ENCODE measurements around the gene ZFP69.

GRCh38 chr1:40435471-40435870 is 41.6 kb upstream of the ZFP69 start:
- TF ChIP-seq, protein P1, sequence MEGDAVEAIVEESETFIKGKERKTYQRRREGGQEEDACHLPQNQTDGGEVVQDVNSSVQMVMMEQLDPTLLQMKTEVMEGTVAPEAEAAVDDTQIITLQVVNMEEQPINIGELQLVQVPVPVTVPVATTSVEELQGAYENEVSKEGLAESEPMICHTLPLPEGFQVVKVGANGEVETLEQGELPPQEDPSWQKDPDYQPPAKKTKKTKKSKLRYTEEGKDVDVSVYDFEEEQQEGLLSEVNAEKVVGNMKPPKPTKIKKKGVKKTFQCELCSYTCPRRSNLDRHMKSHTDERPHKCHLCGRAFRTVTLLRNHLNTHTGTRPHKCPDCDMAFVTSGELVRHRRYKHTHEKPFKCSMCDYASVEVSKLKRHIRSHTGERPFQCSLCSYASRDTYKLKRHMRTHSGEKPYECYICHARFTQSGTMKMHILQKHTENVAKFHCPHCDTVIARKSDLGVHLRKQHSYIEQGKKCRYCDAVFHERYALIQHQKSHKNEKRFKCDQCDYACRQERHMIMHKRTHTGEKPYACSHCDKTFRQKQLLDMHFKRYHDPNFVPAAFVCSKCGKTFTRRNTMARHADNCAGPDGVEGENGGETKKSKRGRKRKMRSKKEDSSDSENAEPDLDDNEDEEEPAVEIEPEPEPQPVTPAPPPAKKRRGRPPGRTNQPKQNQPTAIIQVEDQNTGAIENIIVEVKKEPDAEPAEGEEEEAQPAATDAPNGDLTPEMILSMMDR (conservative IDR thresholded peaks at IDR 0.05; ENCODE audit: low read depth, low read length) = no peak
- no peak for TF ChIP-seq EZH2 (IDR thresholded peaks at IDR 0.05; ENCODE audit: borderline replicate concordance, low read depth, low read length, poor library complexity, severe bottlenecking)

Measured in A673 (cell line).